PFSK-1 (cell line): ENCODE results near the gene LIG4.

ENCODE experiments used
- FOXP2 ChIP-seq: optimal IDR thresholded peaks from 2 replicates; pipeline ENCODE3; 2011; ENCODE audit warnings: borderline replicate concordance, control low read depth, inconsistent platforms; ENCODE audit not compliant: insufficient read depth; ENCODE audit errors: extremely low read length, extremely low read depth
- POLR2AphosphoS5 ChIP-seq: IDR thresholded peaks from 2 replicates; pipeline ENCODE4 v1.6.1; 2012; ENCODE audit warnings: low read depth, mild to moderate bottlenecking, control low read depth, low read length, moderate library complexity
- REST ChIP-seq, 2 experiments: IDR thresholded peaks; 2 replicates each; pipeline versions ENCODE4 v1.6.1 to v1.8.0; 2011 to 2012; ENCODE audit warnings: low read depth in 2 of 2, low read length in 2 of 2, control low read depth in 1 of 2, inconsistent platforms in 1 of 2, mild to moderate bottlenecking in 1 of 2, moderate library complexity in 1 of 2; ENCODE audit not compliant: insufficient read depth in 1 of 2
- SIN3A ChIP-seq: IDR thresholded peaks from 2 replicates; pipeline ENCODE4 v1.6.1; 2012; ENCODE audit warnings: mild to moderate bottlenecking, low read length, moderate library complexity, borderline replicate concordance; ENCODE audit not compliant: insufficient read depth
- TAF1 ChIP-seq: IDR thresholded peaks from 2 replicates; pipeline ENCODE4 v1.6.1; 2012; ENCODE audit warnings: low read length, control low read depth, borderline replicate concordance; ENCODE audit not compliant: insufficient read depth

DNA sequence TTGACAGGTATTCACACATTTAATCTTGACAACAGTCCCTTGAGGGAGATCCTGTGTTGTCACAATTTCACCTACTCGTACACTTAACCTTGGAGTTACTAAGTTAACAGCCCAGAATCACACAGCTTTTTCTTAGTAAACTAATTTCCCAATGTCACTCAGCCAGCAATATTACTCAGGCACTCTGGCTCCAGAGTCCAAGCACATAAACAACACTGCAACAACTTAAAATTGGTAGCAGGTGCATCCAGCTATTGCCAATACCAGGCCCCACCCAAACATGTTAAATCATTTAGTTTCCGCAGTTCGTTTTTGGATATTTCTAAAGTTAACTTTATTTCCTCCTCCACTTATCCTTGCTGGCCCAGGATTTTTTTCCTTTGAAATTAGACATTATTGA lies 32.7 kb downstream of the LIG4 start:
- TF ChIP-seq POLR2AphosphoS5 = no peak
- TF ChIP-seq FOXP2 = no peak
- no peak for TF ChIP-seq TAF1
- no peak for TF ChIP-seq REST (IDR thresholded peaks at IDR 0.05; ENCODE audit: insufficient read depth in 1 of 2, low read depth in 2 of 2, low read length in 2 of 2)
- no peak for TF ChIP-seq SIN3A
